Ovary (tissue), 9 donors: Measurements from ENCODE around the gene TREML4. TPM values are rescaled to one million over a fixed set of nuclear protein-coding genes. Genes with fewer than 3 reads are reported as not detected.

Experiments used
- DNase-seq, 5 donors: peaks; one replicate each; pipeline ENCODE4 v3.0.0-alpha.2; 2019 to 2020
- H3K27ac ChIP-seq, 2 donors: fragments of 200-600 bp; one replicate each; pipeline versions ENCODE4 v1.5.1 to v1.8.0; 2019 to 2022
- H3K27me3 ChIP-seq: fragments of 200-600 bp; one replicate; pipeline ENCODE4 v1.8.0; 2022
- H3K36me3 ChIP-seq: fragments of 200-600 bp; sonication (generic); one replicate; pipeline ENCODE4 v1.5.1; 2019
- H3K4me1 ChIP-seq: one replicate; pipeline ENCODE4 v1.8.1; 2013; ENCODE audit warnings: mild to moderate bottlenecking, moderate library complexity; ENCODE audit not compliant: insufficient read depth
- H3K4me3 ChIP-seq: fragments of 200-600 bp; sonication (generic); one replicate; pipeline ENCODE4 v1.5.1; 2017
- H3K9me3 ChIP-seq, 2 donors: fragments of 200-600 bp in 1 of 2; sonication (generic) in 1 of 2; one replicate each; pipeline versions ENCODE4 v1.5.1 to v1.8.1; 2013 to 2019; ENCODE audit warnings: mild to moderate bottlenecking in 1 of 2, moderate library complexity in 1 of 2
- EP300 ChIP-seq: sonication (generic); formaldehyde crosslinking; IDR thresholded peaks from one replicate; pipeline ENCODE4 v1.6.1; 2017; ENCODE audit warnings: antibody characterized with exemption
- POLR2A ChIP-seq: fragments of 450-650 bp; IDR thresholded peaks from one replicate; pipeline ENCODE4 v1.6.1; 2017; ENCODE audit warnings: antibody characterized with exemption, mild to moderate bottlenecking, moderate library complexity
- WGBS, 3 donors: extraction: QIAGEN DNeasy Blood & Tissue Kit in 1 of 3; methylation state at CpG; one replicate each; pipeline versions ENCODE4 v1.1.5 to v1.1.7; 2013 to 2017; 5-methylcytosine and 5-hydroxymethylcytosine counted together
- intact Hi-C, 4 donors: fragments of 100-400 bp; cut with DNase I; formaldehyde crosslinking; loops; one replicate each; pipeline versions ENCODE4 v1.11.0 to v1.15.1; 2022 to 2023
- polyA plus RNA-seq, 2 donors: library from polyadenylated mRNA; stranded (reverse); fragments of 200-250 nt in 1 of 2; fragments of 350-450 nt in 1 of 2; fragmentation: Illumina TruSeq in 1 of 2; extraction: RNeasy Lipid Tissue Mini Kit (QIAGEN cat#74804) in 1 of 2; gene quantifications; one replicate each; pipeline ENCODE4 v1.2.3, GENCODE V29; 2013 to 2014
- total RNA-seq, 7 donors: library from RNA; depleted of rRNA in 2 of 7; stranded (reverse); fragments of >200 nt in 2 of 7; fragmentation: NEBNext Ultra II Directional in 3 of 7; extraction: Animal tissue kit (Norgen Biotek cat#: 25700) in 3 of 7; gene quantifications; one replicate each; pipeline versions ENCODE4 v1.1.0 to v1.2.4, GENCODE V29; 2016 to 2023
- TF ChIP-seq, protein P1 (sequence below), 3 donors: fragments of 450-650 bp in 2 of 3; fragments of 200-600 bp in 1 of 3; IDR thresholded peaks; one replicate each; pipeline versions ENCODE4 v1.5.1 to v1.8.0; 2016 to 2022; ENCODE audit warnings: antibody characterized with exemption in 3 of 3, mild to moderate bottlenecking in 1 of 3
- donor health status: DM: no; HTN: no; CAD: no; lungs with moderate emphysema.
- donor health status: DM: no; HTN: no; CAD: no.
- donor health status: Bipolar disorder and iron deficiency.
- donor health status: DM: yes; HTN: yes; CAD: no.
- donor health status: DM: no; HTN: no; CAD: no.
- donor health status: DM: yes; HTN: yes; CAD: no.

Gene TREML4
- total and polyA plus RNA-seq, 9 donors = not detected

DNA sequence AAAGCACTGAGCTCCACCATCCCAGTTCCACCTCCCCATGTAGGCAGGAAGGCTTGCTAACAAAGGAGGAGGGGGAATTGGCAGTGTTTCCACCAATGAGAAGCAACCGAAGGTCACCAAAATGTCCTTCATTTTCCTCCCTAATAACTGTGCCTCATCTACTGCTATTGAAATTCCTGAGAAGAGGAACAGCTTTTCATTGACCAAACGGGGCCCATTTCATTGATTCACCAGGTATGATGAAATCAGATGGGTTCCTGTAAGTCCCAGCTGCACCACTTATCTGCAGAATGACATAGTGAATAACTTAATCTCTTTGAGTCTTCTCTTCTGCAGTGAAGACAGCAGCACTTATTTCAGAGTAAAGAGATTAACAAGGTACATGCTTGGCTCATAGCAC is 41.0 kb downstream of the TREML4 start:
- no peak overlapping the region for H3K4me3 ChIP-seq
- no peak overlapping the region for H3K27ac ChIP-seq
- H3K9me3 ChIP-seq = no peaks in the 10 kb centered on the region
- TF ChIP-seq EP300 (no peak), POLR2A (no peak)
- TF ChIP-seq, protein P1, sequence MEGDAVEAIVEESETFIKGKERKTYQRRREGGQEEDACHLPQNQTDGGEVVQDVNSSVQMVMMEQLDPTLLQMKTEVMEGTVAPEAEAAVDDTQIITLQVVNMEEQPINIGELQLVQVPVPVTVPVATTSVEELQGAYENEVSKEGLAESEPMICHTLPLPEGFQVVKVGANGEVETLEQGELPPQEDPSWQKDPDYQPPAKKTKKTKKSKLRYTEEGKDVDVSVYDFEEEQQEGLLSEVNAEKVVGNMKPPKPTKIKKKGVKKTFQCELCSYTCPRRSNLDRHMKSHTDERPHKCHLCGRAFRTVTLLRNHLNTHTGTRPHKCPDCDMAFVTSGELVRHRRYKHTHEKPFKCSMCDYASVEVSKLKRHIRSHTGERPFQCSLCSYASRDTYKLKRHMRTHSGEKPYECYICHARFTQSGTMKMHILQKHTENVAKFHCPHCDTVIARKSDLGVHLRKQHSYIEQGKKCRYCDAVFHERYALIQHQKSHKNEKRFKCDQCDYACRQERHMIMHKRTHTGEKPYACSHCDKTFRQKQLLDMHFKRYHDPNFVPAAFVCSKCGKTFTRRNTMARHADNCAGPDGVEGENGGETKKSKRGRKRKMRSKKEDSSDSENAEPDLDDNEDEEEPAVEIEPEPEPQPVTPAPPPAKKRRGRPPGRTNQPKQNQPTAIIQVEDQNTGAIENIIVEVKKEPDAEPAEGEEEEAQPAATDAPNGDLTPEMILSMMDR (IDR thresholded peaks at IDR 0.05) = no peak
- no peak for DNase-seq
- 82 to 88% (median 86%) methylated on average over 2 of the region's 2 CpGs for WGBS, 3 donors
- intact Hi-C loops = no loop called here
- no peaks in the 10 kb centered on the region for H3K27me3 ChIP-seq
- no peaks in the 10 kb centered on the region for H3K36me3 ChIP-seq
- H3K4me1 ChIP-seq = no peaks in the 10 kb centered on the region

DNA sequence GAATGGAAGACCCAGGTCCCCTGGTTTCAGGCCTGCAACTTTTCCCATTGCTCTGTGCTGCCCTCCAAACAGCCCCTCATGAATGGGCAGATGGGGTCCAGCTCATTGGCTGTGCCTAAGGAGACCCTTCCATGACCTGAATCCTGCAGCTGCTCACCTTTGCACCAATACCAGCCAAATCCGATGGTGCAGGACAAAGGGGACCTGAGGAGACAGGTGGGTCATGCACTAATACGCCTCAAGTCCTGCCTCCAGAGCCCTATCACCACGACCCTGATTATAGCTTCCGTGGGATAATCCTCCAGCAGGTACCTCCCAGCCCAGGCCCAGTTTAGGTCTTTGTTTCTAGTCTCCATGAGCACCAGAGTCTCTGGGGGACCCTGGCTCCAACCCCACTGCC is 41.6 kb downstream of the TREML4 start:
- Histone ChIP-seq H3K36me3 (no peaks in the 10 kb centered on the region), H3K27ac (no peak overlapping the region), H3K9me3 (no peaks in the 10 kb centered on the region), H3K4me3 (no peak overlapping the region), H3K4me1 (no peaks in the 10 kb centered on the region), H3K27me3 (no peaks in the 10 kb centered on the region)
- intact Hi-C loops = no loop called here
- 86 to 91% (median 89%) methylated on average over 4 of the region's 4 CpGs for WGBS, 3 donors
- TF ChIP-seq POLR2A (no peak), EP300 (no peak)
- TF ChIP-seq, protein P1 (IDR thresholded peaks at IDR 0.05) = no peak
- no peak for DNase-seq

DNA sequence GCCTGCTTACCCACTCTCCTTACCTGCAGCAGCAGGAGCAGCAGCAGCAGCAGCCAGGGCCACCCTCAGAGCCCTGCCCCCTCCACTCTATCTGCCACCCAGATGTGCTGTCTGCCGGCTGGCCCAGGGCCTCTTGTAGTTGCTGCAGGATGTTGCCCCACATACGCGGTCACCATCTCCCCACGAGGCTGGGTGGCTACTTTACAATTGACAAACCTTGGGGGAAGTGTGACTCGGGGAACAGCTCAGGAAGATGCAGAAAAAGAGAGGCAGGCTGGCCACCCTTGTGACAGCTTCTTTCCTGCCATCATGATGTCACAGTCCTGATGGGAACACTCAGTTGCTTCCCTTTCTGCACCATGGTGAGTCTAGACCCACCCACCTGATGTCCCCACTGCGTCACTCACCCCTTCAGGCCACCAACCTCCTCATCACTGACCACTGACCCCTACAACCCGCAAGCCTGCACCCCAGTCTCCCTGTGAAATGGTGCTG is 43.8 kb downstream of the TREML4 start:
- intact Hi-C loops = no loop called here
- Histone ChIP-seq H3K4me1 (no peaks in the 10 kb centered on the region), H3K27ac (no peak overlapping the region), H3K27me3 (no peaks in the 10 kb centered on the region), H3K9me3 (no peaks in the 10 kb centered on the region), H3K4me3 (no peak overlapping the region), H3K36me3 (no peaks in the 10 kb centered on the region)
- WGBS, 3 donors = 68 to 71% (median 71%) methylated on average over 7 of the region's 7 CpGs
- no peak for DNase-seq
- TF ChIP-seq, protein P1 (IDR thresholded peaks at IDR 0.05) = no peak
- no peak for TF ChIP-seq EP300
- no peak for TF ChIP-seq POLR2A

DNA sequence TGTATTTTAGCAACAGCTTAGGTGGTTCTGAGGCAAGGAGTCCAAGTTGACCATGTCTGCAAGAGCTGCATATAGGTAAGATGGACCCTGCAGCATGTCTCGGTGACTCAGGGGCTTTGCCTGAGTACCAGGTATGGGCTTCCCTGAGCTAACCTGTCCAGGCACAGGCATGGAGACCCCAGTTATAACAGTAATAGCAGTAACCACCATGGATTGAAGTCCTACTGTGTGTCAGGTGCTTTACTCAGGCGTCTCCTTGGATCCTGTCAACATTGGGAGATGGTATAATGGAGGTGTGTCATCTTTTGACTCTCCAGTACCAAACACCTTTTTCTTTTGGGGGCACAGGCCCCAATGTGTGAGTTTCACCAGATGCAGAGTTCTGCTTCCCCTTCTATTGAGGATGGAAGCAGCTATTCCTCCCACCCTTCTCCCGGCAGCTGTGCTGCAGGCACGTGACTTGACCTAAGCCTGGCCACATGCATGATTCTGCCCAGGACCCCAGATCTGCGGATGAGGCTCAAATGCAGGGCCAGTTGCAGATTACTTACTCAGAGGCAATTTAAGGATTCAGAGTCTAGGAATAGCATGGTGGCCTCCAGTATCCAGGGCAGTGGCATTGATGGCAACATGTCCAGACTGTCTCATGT is 44.6 kb downstream of the TREML4 start:
- WGBS, 3 donors = 94 to 95% (median 94%) methylated on average over 5 of the region's 5 CpGs
- Histone ChIP-seq H3K27me3 (no peaks in the 10 kb centered on the region), H3K4me1 (no peaks in the 10 kb centered on the region), H3K27ac (no peak overlapping the region), H3K4me3 (no peak overlapping the region), H3K36me3 (no peaks in the 10 kb centered on the region), H3K9me3 (no peaks in the 10 kb centered on the region)
- no peak for DNase-seq
- intact Hi-C loops = no loop called here
- no peak for TF ChIP-seq POLR2A

DNA sequence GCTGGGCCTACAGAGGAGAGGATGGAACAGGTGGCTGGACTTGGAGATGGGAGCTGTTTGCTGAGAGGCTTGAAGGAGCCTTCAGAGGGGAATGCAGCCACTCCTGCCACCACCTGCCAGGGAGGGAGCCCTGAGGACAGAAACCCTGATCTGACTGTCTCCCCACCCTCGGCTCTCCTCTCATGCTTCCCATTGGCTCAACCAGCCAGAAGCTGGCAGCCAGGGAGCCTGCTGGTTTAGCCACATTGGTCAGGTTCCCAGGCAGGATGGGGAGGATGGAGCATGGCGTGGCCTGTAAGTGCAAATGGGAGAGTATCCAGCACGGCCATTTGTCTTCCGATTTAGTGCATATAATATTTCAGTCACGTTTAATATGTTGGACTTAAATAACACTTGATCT is 45.6 kb downstream of the TREML4 start:
- no peaks in the 10 kb centered on the region for H3K36me3 ChIP-seq
- no peak for DNase-seq
- H3K9me3 ChIP-seq = no peaks in the 10 kb centered on the region
- H3K4me1 ChIP-seq = no peaks in the 10 kb centered on the region
- intact Hi-C loops = no loop called here
- TF ChIP-seq, protein P1 (IDR thresholded peaks at IDR 0.05) = no peak
- H3K4me3 ChIP-seq = no peak overlapping the region
- no peaks in the 10 kb centered on the region for H3K27me3 ChIP-seq
- 84 to 87% (median 85%) methylated on average over 5 of the region's 5 CpGs for WGBS, 3 donors
- H3K27ac ChIP-seq = no peak overlapping the region
